Hepatocyte (in vitro differentiated cells): ENCODE results near the gene AP1G1. TPM values are rescaled to one million over a fixed set of nuclear protein-coding genes. Genes with fewer than 3 reads are reported as not detected.
"Not testable (repeated sequence)": the region's sequence is repeated elsewhere in the genome, so short reads cannot be mapped to it uniquely, and the experiment has no call there.

Experiments
- DNase-seq: peaks from one replicate; pipeline ENCODE4 v3.0.0-alpha.2; 2016; ENCODE audit warnings: low spot score
- H2AFZ ChIP-seq: fragments of 200-600 bp; sonication (generic); 2 replicates; pipeline ENCODE4 v1.6.0; 2016; ENCODE audit warnings: antibody characterized with exemption, mild to moderate bottlenecking
- H3K27ac ChIP-seq: fragments of 200-600 bp; sonication (generic); 2 replicates; pipeline ENCODE4 v1.5.1; 2016; ENCODE audit warnings: mild to moderate bottlenecking
- H3K27me3 ChIP-seq: fragments of 200-600 bp; sonication (generic); 2 replicates; pipeline ENCODE4 v1.6.1; 2016
- H3K36me3 ChIP-seq: fragments of 200-600 bp; sonication (generic); replicated peaks from 2 replicates; pipeline ENCODE4 v1.5.1; 2016; ENCODE audit warnings: low read depth; ENCODE audit not compliant: insufficient read depth
- H3K4me1 ChIP-seq: fragments of 200-600 bp; sonication (generic); 2 replicates; pipeline ENCODE4 v1.5.1; 2016; ENCODE audit warnings: mild to moderate bottlenecking, moderate library complexity; ENCODE audit not compliant: insufficient read depth
- H3K4me2 ChIP-seq: fragments of 200-600 bp; sonication (generic); 2 replicates; pipeline ENCODE4 v1.6.0; 2016
- H3K4me3 ChIP-seq: fragments of 200-600 bp; sonication (generic); 2 replicates; pipeline ENCODE4 v1.5.1; 2016; ENCODE audit warnings: mild to moderate bottlenecking
- H3K79me2 ChIP-seq: fragments of 200-600 bp; sonication (generic); 2 replicates; pipeline ENCODE4 v1.6.0; 2017; ENCODE audit warnings: mild to moderate bottlenecking
- H3K9me2 ChIP-seq: fragments of 200-600 bp; sonication (generic); replicated peaks from 2 replicates; pipeline ENCODE4 v1.6.0; 2017; ENCODE audit warnings: mild to moderate bottlenecking; ENCODE audit not compliant: insufficient read depth
- H3K9me3 ChIP-seq: fragments of 200-600 bp; sonication (generic); 2 replicates; pipeline ENCODE4 v1.5.1; 2016; ENCODE audit warnings: low read depth, mild to moderate bottlenecking
- H4K20me1 ChIP-seq: fragments of 200-600 bp; sonication (generic); 2 replicates; pipeline ENCODE4 v1.6.0; 2016; ENCODE audit warnings: mild to moderate bottlenecking; ENCODE audit not compliant: insufficient read depth, poor library complexity, severe bottlenecking
- CTCF ChIP-seq: fragments of 200-600 bp; sonication (generic); IDR thresholded peaks from 2 replicates; pipeline ENCODE4 v1.5.1; 2016; ENCODE audit warnings: antibody characterized with exemption, mild to moderate bottlenecking; ENCODE audit not compliant: poor library complexity
- EZH2 ChIP-seq: fragments of 200-600 bp; sonication (generic); IDR thresholded peaks from 2 replicates; pipeline ENCODE4 v1.6.1; 2016; ENCODE audit warnings: antibody characterized with exemption, mild to moderate bottlenecking, borderline replicate concordance
- EZH2phosphoT487 ChIP-seq: fragments of 200-600 bp; sonication (generic); IDR thresholded peaks from one replicate; pipeline ENCODE4 v1.6.1; 2018; ENCODE audit warnings: antibody characterized with exemption, mild to moderate bottlenecking, low read depth, moderate library complexity; ENCODE audit not compliant: unreplicated experiment, severe bottlenecking
- WGBS: methylation state at CpG from one replicate; pipeline ENCODE4 v1.1.6; 2016; ENCODE audit warnings: low lambda C conversion rate; ENCODE audit errors: missing lambda C conversion rate; 5-methylcytosine and 5-hydroxymethylcytosine counted together
- polyA plus RNA-seq: library from polyadenylated mRNA; unstranded; fragments of >200 nt; fragmentation: Nextera tagmentation; extraction: Ambion mirVana; gene quantifications from 2 replicates; pipeline ENCODE4 v1.2.1, GENCODE V29; 2016
- total RNA-seq: library from RNA; depleted of rRNA; stranded (reverse); fragments of >200 nt; gene quantifications from 2 replicates; pipeline ENCODE4 v1.2.3, GENCODE V29; 2014

AP1G1 gene
- total and polyA plus RNA-seq, 2 experiments from 2014 or later: 28.3 to 96.2 TPM

GRCh38 chr16:71834291-71834690 is 25.7 kb upstream of the AP1G1 start:
- H3K9me2 ChIP-seq: no peaks in the 10 kb centered on the region
- H3K9me3 ChIP-seq: no peaks in the 10 kb centered on the region
- 70% methylated on average over 3 of the region's 3 CpGs for WGBS
- H2AFZ ChIP-seq: no peak overlapping the region
- H3K27me3 ChIP-seq: no peaks in the 10 kb centered on the region
- H3K36me3 ChIP-seq: no peaks in the 10 kb centered on the region
- H3K79me2 ChIP-seq: no peaks in the 10 kb centered on the region
- DNase-seq: no peak
- H3K4me1 ChIP-seq: no peaks in the 10 kb centered on the region
- no peak overlapping the region for H3K27ac ChIP-seq
- H3K4me2 ChIP-seq: no peak overlapping the region
- TF ChIP-seq EZH2phosphoT487 (no peak), EZH2 (no peak), CTCF (no peak)
- no peaks in the 10 kb centered on the region for H4K20me1 ChIP-seq
- no peak overlapping the region for H3K4me3 ChIP-seq

DNA sequence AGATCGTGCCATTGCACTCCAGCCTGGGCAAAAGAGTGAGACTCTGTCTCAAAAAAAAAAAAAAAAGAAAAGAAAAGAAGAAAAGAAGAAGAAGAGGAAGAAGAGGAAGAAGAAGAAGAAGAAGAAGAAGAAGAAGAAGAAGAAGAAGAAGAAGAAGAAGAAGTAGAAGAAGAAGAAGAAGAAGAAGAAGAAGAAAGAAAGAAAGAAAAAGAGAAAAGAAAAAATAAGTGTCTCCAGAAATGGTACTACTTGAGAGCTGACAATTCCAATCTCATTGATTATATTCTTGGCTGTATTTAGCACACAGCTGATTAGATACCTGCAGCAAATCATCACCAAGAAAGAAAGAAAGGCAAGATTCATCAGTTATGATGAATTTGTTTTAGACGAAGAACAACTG is 23.5 kb upstream of the AP1G1 start:
- DNase-seq, H3K9me3 ChIP-seq, H3K27ac ChIP-seq, H2AFZ ChIP-seq, H4K20me1 ChIP-seq, H3K4me2 ChIP-seq, H3K4me1 ChIP-seq, H3K79me2 ChIP-seq, H3K4me3 ChIP-seq, H3K27me3 ChIP-seq, H3K36me3 ChIP-seq, H3K9me2 ChIP-seq: not testable (repeated sequence)
- 81% methylated on average over 2 of the region's 2 CpGs for WGBS

GRCh38 chr16:71831698-71832097 is 23.1 kb upstream of the AP1G1 start:
- not testable (repeated sequence) for H3K9me2 ChIP-seq
- WGBS: 84% methylated on average over 3 of the region's 3 CpGs

DNA sequence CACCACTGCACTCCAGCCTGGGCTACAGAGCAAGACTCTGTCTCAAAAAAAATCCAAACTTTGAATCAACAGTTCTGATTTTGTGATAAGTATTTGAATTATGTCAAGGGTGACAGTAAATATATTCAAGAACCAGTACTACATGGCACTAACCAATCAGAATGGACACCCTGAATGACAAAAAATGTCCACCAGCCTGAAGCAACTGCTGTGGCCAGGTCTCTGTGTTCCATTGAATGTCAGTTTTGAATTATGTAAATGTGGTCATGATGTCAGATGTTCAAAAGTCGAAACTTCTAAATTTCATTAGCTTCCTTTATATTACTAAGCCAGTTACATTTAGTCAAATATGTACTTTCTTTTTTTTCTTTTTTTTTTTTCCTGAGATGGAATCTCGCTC is 21.7 kb upstream of the AP1G1 start:
- Histone ChIP-seq H3K36me3 (no peaks in the 10 kb centered on the region), H3K9me3 (no peaks in the 10 kb centered on the region), H3K79me2 (no peaks in the 10 kb centered on the region), H3K27me3 (no peaks in the 10 kb centered on the region), H3K4me1 (no peaks in the 10 kb centered on the region), H4K20me1 (no peaks in the 10 kb centered on the region), H2AFZ (no peak overlapping the region), H3K9me2 (no peaks in the 10 kb centered on the region), H3K4me3 (no peak overlapping the region), H3K4me2 (no peak overlapping the region), H3K27ac (no peak overlapping the region)
- 85% methylated on average over 2 of the region's 2 CpGs for WGBS
- no peak for TF ChIP-seq EZH2
- no peak for TF ChIP-seq EZH2phosphoT487
- no peak for TF ChIP-seq CTCF
- DNase-seq: no peak

More at GRCh38 chr16:71831698-71832097, 23.1 kb upstream of the AP1G1 start:
- not testable (repeated sequence) for H3K4me3 ChIP-seq, DNase-seq, H3K36me3 ChIP-seq, H3K27ac ChIP-seq, H3K4me2 ChIP-seq, H2AFZ ChIP-seq, H3K4me1 ChIP-seq, H3K79me2 ChIP-seq, H3K27me3 ChIP-seq, H4K20me1 ChIP-seq, H3K9me3 ChIP-seq

DNA sequence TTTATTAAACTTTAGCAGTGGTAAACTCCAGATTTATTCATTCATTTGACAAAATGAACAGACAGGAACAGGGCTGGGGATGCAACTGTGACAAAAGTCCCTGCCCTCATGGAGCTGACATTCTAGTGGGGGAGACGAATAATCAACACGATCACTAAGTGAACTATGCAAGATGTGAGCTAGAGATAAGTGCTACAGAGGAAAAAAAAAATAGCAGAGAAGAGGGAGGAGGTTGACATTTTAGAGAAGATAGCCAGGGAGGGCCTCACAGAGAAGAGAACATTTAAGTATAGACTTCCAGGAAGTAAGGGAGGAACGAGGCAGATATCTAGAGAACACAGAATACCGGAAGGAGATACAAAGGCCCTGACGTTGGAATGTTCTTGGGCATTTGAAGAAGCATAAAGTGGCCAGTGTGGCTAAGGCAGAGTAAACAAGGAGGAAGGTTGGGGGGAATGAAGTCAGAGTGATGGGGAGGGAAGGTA is 17.9 kb upstream of the AP1G1 start:
- Histone ChIP-seq H3K4me2 (no peak overlapping the region), H3K9me3 (no peaks in the 10 kb centered on the region), H3K9me2 (no peaks in the 10 kb centered on the region), H3K27me3 (no peaks in the 10 kb centered on the region), H4K20me1 (no peaks in the 10 kb centered on the region), H3K79me2 (no peaks in the 10 kb centered on the region), H3K4me1 (no peaks in the 10 kb centered on the region), H3K27ac (no peak overlapping the region), H2AFZ (no peak overlapping the region), H3K36me3 (no peaks in the 10 kb centered on the region), H3K4me3 (no peak overlapping the region)
- WGBS: 82% methylated on average over 5 of the region's 5 CpGs
- no peak for DNase-seq
- TF ChIP-seq EZH2: no peak
- TF ChIP-seq EZH2phosphoT487: no peak
- TF ChIP-seq CTCF: no peak

- H3K4me3 ChIP-seq, H3K4me2 ChIP-seq, H3K4me1 ChIP-seq, H3K36me3 ChIP-seq, H3K27me3 ChIP-seq, DNase-seq, H2AFZ ChIP-seq, H3K9me2 ChIP-seq, H3K79me2 ChIP-seq, H3K9me3 ChIP-seq, H4K20me1 ChIP-seq: not testable (repeated sequence)
- 90% methylated on average over 10 of the region's 10 CpGs for WGBS
- peak overlapping the region; percentile 49 for H3K27ac ChIP-seq
These were observed 8.5 kb upstream of the AP1G1 start for GRCh38 chr16:71817155-71817500.
